ENCODE data around the gene SLC35G3. TPM values are rescaled to one million over a fixed set of nuclear protein-coding genes. Genes with fewer than 3 reads are reported as not detected.

SLC35G3 gene
- polyA plus RNA-seq, 1 donor from 2014 or later: not detected

- Histone ChIP-seq H3K79me2 (replicated peaks; ENCODE audit: insufficient read depth, low read length) (no peaks in the 10 kb centered on the region), H3K4me3 (ENCODE audit: low read length) (no peak overlapping the region), H3F3A (ENCODE audit: insufficient read depth, low read length, poor library complexity, severe bottlenecking) (no peaks in the 10 kb centered on the region), H3K9ac (ENCODE audit: low read length) (no peak overlapping the region), H3K9me2 (ENCODE audit: insufficient read depth, low read length) (no peaks in the 10 kb centered on the region), H3K9me3 (ENCODE audit: low read length) (no peaks in the 10 kb centered on the region), H3K27me3 (ENCODE audit: insufficient read depth, low read depth, low read length) (no peaks in the 10 kb centered on the region), H3K36me3 (ENCODE audit: insufficient read depth, low read length) (no peaks in the 10 kb centered on the region), H3K4me2 (ENCODE audit: low read length) (no peak overlapping the region), H3K27ac (ENCODE audit: low read length) (no peak overlapping the region), H2AFZ (ENCODE audit: low read depth, low read length) (no peak overlapping the region), H4K20me1 (ENCODE audit: insufficient read depth) (no peaks in the 10 kb centered on the region)
- no peak for TF ChIP-seq POLR2AphosphoS5 (IDR thresholded peaks at IDR 0.05)
- TF ChIP-seq TAF1 (IDR thresholded peaks at IDR 0.05; ENCODE audit: low read depth): no peak
- TF ChIP-seq MXI1 (conservative IDR thresholded peaks at IDR 0.05; ENCODE audit: poor library complexity, severe bottlenecking): no peak
- TF ChIP-seq EP300 (conservative IDR thresholded peaks at IDR 0.05; ENCODE audit: poor library complexity, severe bottlenecking): no peak
- no peak for TF ChIP-seq REST (IDR thresholded peaks at IDR 0.05; ENCODE audit: borderline replicate concordance)
- no peak for TF ChIP-seq CTCF (IDR thresholded peaks at IDR 0.05; ENCODE audit: poor library complexity, severe bottlenecking)
- TF ChIP-seq RAD21 (conservative IDR thresholded peaks at IDR 0.05): no peak
- TF ChIP-seq EZH2 (IDR thresholded peaks at IDR 0.05; ENCODE audit: borderline replicate concordance, insufficient read depth, low read length, poor library complexity, severe bottlenecking): no peak
- no peak for TF ChIP-seq SMC3 (conservative IDR thresholded peaks at IDR 0.05; ENCODE audit: poor library complexity)
Observed at GRCh38 chr17:35229638-35230037, 35.4 kb upstream of the SLC35G3 start.

- H3K27me3 ChIP-seq (ENCODE audit: insufficient read depth, low read depth, low read length): no peaks in the 10 kb centered on the region
- no peaks in the 10 kb centered on the region for H3K9me2 ChIP-seq (ENCODE audit: insufficient read depth, low read length)
- H3F3A ChIP-seq (ENCODE audit: insufficient read depth, low read length, poor library complexity, severe bottlenecking): no peaks in the 10 kb centered on the region
- H3K4me2 ChIP-seq (ENCODE audit: low read length): no peak overlapping the region
- no peaks in the 10 kb centered on the region for H3K36me3 ChIP-seq (ENCODE audit: insufficient read depth, low read length)
- no peak overlapping the region for H3K4me3 ChIP-seq (ENCODE audit: low read length)
- no peaks in the 10 kb centered on the region for H3K9me3 ChIP-seq (ENCODE audit: low read length)
- H4K20me1 ChIP-seq (ENCODE audit: insufficient read depth): no peaks in the 10 kb centered on the region
- H3K9ac ChIP-seq (ENCODE audit: low read length): no peak overlapping the region
- no peaks in the 10 kb centered on the region for H3K79me2 ChIP-seq (replicated peaks; ENCODE audit: insufficient read depth, low read length)
- no peak for TF ChIP-seq MXI1 (conservative IDR thresholded peaks at IDR 0.05; ENCODE audit: poor library complexity, severe bottlenecking)
- TF ChIP-seq SMC3 (conservative IDR thresholded peaks at IDR 0.05; ENCODE audit: poor library complexity): no peak
- TF ChIP-seq RAD21 (conservative IDR thresholded peaks at IDR 0.05): no peak
- no peak for TF ChIP-seq POLR2AphosphoS5 (IDR thresholded peaks at IDR 0.05)
- TF ChIP-seq TAF1 (IDR thresholded peaks at IDR 0.05; ENCODE audit: low read depth): no peak
- no peak for TF ChIP-seq REST (IDR thresholded peaks at IDR 0.05; ENCODE audit: borderline replicate concordance)
- no peak for TF ChIP-seq CTCF (IDR thresholded peaks at IDR 0.05; ENCODE audit: poor library complexity, severe bottlenecking)
- no peak for TF ChIP-seq EZH2 (IDR thresholded peaks at IDR 0.05; ENCODE audit: borderline replicate concordance, insufficient read depth, low read length, poor library complexity, severe bottlenecking)
- no peak for TF ChIP-seq EP300 (conservative IDR thresholded peaks at IDR 0.05; ENCODE audit: poor library complexity, severe bottlenecking)
- no peak overlapping the region for H2AFZ ChIP-seq (ENCODE audit: low read depth, low read length)
- no peak overlapping the region for H3K27ac ChIP-seq (ENCODE audit: low read length)
Observed at GRCh38 chr17:35227546-35227945, 33.4 kb upstream of the SLC35G3 start.

Data from neural cell (in vitro differentiated cells).